ENCODE data around the gene SPZ1.

- TF ChIP-seq PKNOX1 (IDR thresholded peaks at IDR 0.05), result no peak
- no peak for TF ChIP-seq BHLHE40 (IDR thresholded peaks at IDR 0.05; ENCODE audit: borderline replicate concordance)
- TF ChIP-seq FOXM1 (IDR thresholded peaks at IDR 0.05; ENCODE audit: borderline replicate concordance), result no peak
- no peak for TF ChIP-seq ZNF384 (IDR thresholded peaks at IDR 0.05)
- no peak for TF ChIP-seq SP1 (IDR thresholded peaks at IDR 0.05)
- TF ChIP-seq SUZ12 (IDR thresholded peaks at IDR 0.05), result no peak
- no peak for TF ChIP-seq FOXA1 (IDR thresholded peaks at IDR 0.05)
- no peak for TF ChIP-seq TARDBP (IDR thresholded peaks at IDR 0.05)
- TF ChIP-seq HDGF (IDR thresholded peaks at IDR 0.05; ENCODE audit: borderline replicate concordance), result no peak
- no peak for TF ChIP-seq ARNT (IDR thresholded peaks at IDR 0.05)
- TF ChIP-seq ELF4 (IDR thresholded peaks at IDR 0.05), result no peak
- TF ChIP-seq LEF1 (IDR thresholded peaks at IDR 0.05; ENCODE audit: borderline replicate concordance), result no peak
- TF ChIP-seq NFRKB (IDR thresholded peaks at IDR 0.05), result no peak
- TF ChIP-seq FOXK2 (IDR thresholded peaks at IDR 0.05), result no peak
Observed at GRCh38 chr5:80282054-80282453, 37.7 kb upstream of the SPZ1 start.
